Heart left ventricle (tissue), 16 donors: ENCODE data around the gene TTC16. TPM values are rescaled to one million over a fixed set of nuclear protein-coding genes. Genes with fewer than 3 reads are reported as not detected.

Experiments
- ATAC-seq, 4 donors: fragments of 200-7000 bp; cut with Tn5 transposase; one replicate each; pipeline ENCODE4 v1.9.1; 2020 to 2022; ENCODE audit warnings: moderate library complexity in 4 of 4, mild to moderate bottlenecking in 3 of 4, moderate number of reproducible peaks in 1 of 4
- DNase-seq, 5 donors: peaks; one replicate each; pipeline ENCODE4 v3.0.0-alpha.2; 2020
- H3K27ac ChIP-seq, 12 donors: fragments of 200-600 bp; sonication (generic) in 4 of 12; one replicate each; pipeline versions ENCODE4 v1.5.0 to v1.8.0; 2016 to 2022; ENCODE audit warnings: mild to moderate bottlenecking in 2 of 12
- H3K27me3 ChIP-seq, 9 donors: fragments of 200-600 bp; sonication (generic) in 2 of 9; one replicate each; pipeline versions ENCODE4 v1.5.1 to v1.8.0; 2016 to 2022; ENCODE audit warnings: mild to moderate bottlenecking in 3 of 9
- H3K36me3 ChIP-seq, 9 donors: fragments of 200-600 bp; sonication (generic) in 2 of 9; one replicate each; pipeline versions ENCODE4 v1.5.0 to v1.8.0; 2018 to 2022; ENCODE audit warnings: mild to moderate bottlenecking in 2 of 9
- H3K4me1 ChIP-seq, 12 donors: fragments of 200-600 bp; sonication (generic) in 4 of 12; one replicate each; pipeline versions ENCODE4 v1.5.0 to v1.8.0; 2016 to 2022; ENCODE audit warnings: mild to moderate bottlenecking in 3 of 12
- H3K4me3 ChIP-seq, 12 donors: fragments of 200-600 bp; sonication (generic) in 4 of 12; one replicate each; pipeline versions ENCODE4 v1.5.0 to v1.8.0; 2017 to 2022; ENCODE audit warnings: mild to moderate bottlenecking in 9 of 12, moderate library complexity in 4 of 12
- H3K9me3 ChIP-seq, 12 donors: fragments of 200-600 bp; sonication (generic) in 4 of 12; one replicate each; pipeline versions ENCODE4 v1.5.0 to v1.8.0; 2016 to 2022; ENCODE audit warnings: mild to moderate bottlenecking in 1 of 12
- CTCF ChIP-seq, 12 donors: fragments of 200-600 bp; sonication (generic) in 4 of 12; IDR thresholded peaks; one replicate each; pipeline versions ENCODE4 v1.5.0 to v1.8.0; 2018 to 2022; ENCODE audit warnings: antibody characterized with exemption in 12 of 12, mild to moderate bottlenecking in 5 of 12
- POLR2A ChIP-seq, 2 donors: fragments of 450-650 bp; IDR thresholded peaks; one replicate each; pipeline ENCODE4 v1.6.1; 2017; ENCODE audit warnings: antibody characterized with exemption in 2 of 2, mild to moderate bottlenecking in 2 of 2, moderate library complexity in 2 of 2
- WGBS, 4 donors: extraction: QIAGEN DNeasy Blood & Tissue Kit in 2 of 4; methylation state at CpG; one replicate each; pipeline versions ENCODE4 v1.1.5 to v1.1.7; 2013 to 2018; 5-methylcytosine and 5-hydroxymethylcytosine counted together
- intact Hi-C, 10 donors: fragments of 100-400 bp; cut with DNase I; formaldehyde crosslinking; loops; one replicate each; pipeline versions ENCODE4 v1.11.1 to v1.14.2; 2022
- polyA plus RNA-seq, 2 donors: library from polyadenylated mRNA; stranded (reverse); fragments of 200-250 nt; gene quantifications; one replicate each; pipeline ENCODE4 v1.2.3, GENCODE V29; 2013
- total RNA-seq, 9 donors: library from RNA; depleted of rRNA in 2 of 9; stranded (reverse); fragments of >200 nt in 2 of 9; fragmentation: NEBNext Ultra II Directional in 3 of 9; extraction: Animal tissue kit (Norgen Biotek cat#: 25700) in 3 of 9; gene quantifications; one replicate each; pipeline versions ENCODE4 v1.1.0 to v1.2.4, GENCODE V29; 2016 to 2023
- donor health status: ischemic (EF 13 %, LVEDD 7.1; RV severe dilation, severe dysfunction).
- donor health status: healthy with polysubstance abuse.
- donor health status: DM: no; HTN: yes; CAD: no.
- donor health status: DM: no; HTN: no; CAD: no.
- donor health status: ischemic (EF 25% LVEDD 6.9; RV normal size, moderate dysfunction).
- donor health status: ischemic (EF 25% LVEDD 5.7; RV mildly dilated, moderate dysfunction).
- donor health status: healthy.
- donor health status: DM: yes; HTN: yes; CAD: no.
- donor health status: ischemic (EF 35%, LVEDD 5.7; RV mildly dilated, moderate dysfunction).
- donor health status: nonischemic (EF 11% LVEDD 7.7; RV severe dilation, severe dysfunction).
- donor health status: DM: yes; HTN: yes; CAD: no.
- donor health status: PGD.
- donor health status: ischemic (EF 29% LVEDD 5.4; RV normal size, mild dysfunction).
- donor health status: nonischemic (EF 23%, LVEDD 6.1; RV moderate dilation, normal function).

TTC16 gene
- total and polyA plus RNA-seq, 11 donors = 0.09 to 0.61 (median 0.27) TPM; not detected in 2

GRCh38 chr9:127730799-127731410 is 15.0 kb downstream of the TTC16 start:
- Histone ChIP-seq H3K4me1 (peaks cover 0 to 24% (median 13%) of the 10 kb centered on the region in 12 donors), H3K36me3 (peaks cover 0 to 23% (median 17%) of the 10 kb centered on the region in 9 donors), H3K27ac (no peak overlapping the region), H3K4me3 (no peak overlapping the region), H3K27me3 (no peaks in the 10 kb centered on the region), H3K9me3 (no peaks in the 10 kb centered on the region)
- intact Hi-C loops = loop anchor here in 9 of 10 donors (1.0 to 10.0 kb wide), 8 partner anchors 64 to 229 kb away; no protein-coding TSS in a partner anchor
- 82 to 96% (median 92%) methylated on average over 2 to 9 of the region's 9 CpGs for WGBS, 4 donors
- TF ChIP-seq POLR2A (IDR thresholded peaks at IDR 0.05) (no peak), CTCF (IDR thresholded peaks at IDR 0.05) (no peak)
- DNase-seq = no peak
- ATAC-seq = no peak

GRCh38 chr9:127731938-127732337 is 16.1 kb downstream of the TTC16 start:
- intact Hi-C loops = loop anchor here in 9 of 10 donors (2.0 to 10.0 kb wide), 8 partner anchors 65 to 230 kb away; no protein-coding TSS in a partner anchor
- Histone ChIP-seq H3K27ac (no peak overlapping the region), H3K4me3 (no peak overlapping the region), H3K4me1 (peaks cover 0 to 24% (median 13%) of the 10 kb centered on the region in 12 donors), H3K36me3 (peaks cover 0 to 23% (median 17%) of the 10 kb centered on the region in 9 donors), H3K27me3 (no peaks in the 10 kb centered on the region), H3K9me3 (no peaks in the 10 kb centered on the region)
- 72 to 85% (median 77%) methylated on average over 10 to 16 of the region's 16 CpGs for WGBS, 4 donors
- no peak for ATAC-seq
- DNase-seq = no peak
- TF ChIP-seq CTCF (IDR thresholded peaks at IDR 0.05) (no peak), POLR2A (IDR thresholded peaks at IDR 0.05) (no peak)

GRCh38 chr9:127732444-127732843 is 16.6 kb downstream of the TTC16 start:
- Histone ChIP-seq H3K27me3 (no peaks in the 10 kb centered on the region), H3K9me3 (no peaks in the 10 kb centered on the region), H3K4me1 (peaks cover 0 to 24% (median 13%) of the 10 kb centered on the region in 12 donors), H3K27ac (no peak overlapping the region), H3K4me3 (no peak overlapping the region), H3K36me3 (peaks cover 0 to 23% (median 17%) of the 10 kb centered on the region in 9 donors)
- DNase-seq (no peak), ATAC-seq (no peak)
- no peak for TF ChIP-seq POLR2A (IDR thresholded peaks at IDR 0.05)
- no peak for TF ChIP-seq CTCF (IDR thresholded peaks at IDR 0.05)
- intact Hi-C loops = loop anchor here in 9 of 10 donors (2.0 to 10.0 kb wide), 8 partner anchors 65 to 230 kb away; no protein-coding TSS in a partner anchor
- WGBS, 4 donors = 92 to 96% (median 95%) methylated on average over 19 to 21 of the region's 21 CpGs

GRCh38 chr9:127733614-127734013 is 17.7 kb downstream of the TTC16 start:
- ATAC-seq (no peak), DNase-seq (no peak)
- 79 to 84% (median 82%) methylated on average over 2 of the region's 2 CpGs for WGBS, 4 donors
- Histone ChIP-seq H3K27me3 (no peaks in the 10 kb centered on the region), H3K9me3 (no peaks in the 10 kb centered on the region), H3K36me3 (peaks cover 0 to 33% (median 25%) of the 10 kb centered on the region in 9 donors), H3K4me3 (peak overlapping the region in 1 of 12 donors; percentile 82), H3K27ac (peak overlapping the region in 1 of 12 donors; percentile 15), H3K4me1 (peaks cover 0 to 24% (median 13%) of the 10 kb centered on the region in 12 donors)
- no peak for TF ChIP-seq POLR2A (IDR thresholded peaks at IDR 0.05)
- TF ChIP-seq CTCF (IDR thresholded peaks at IDR 0.05) = no peak
- intact Hi-C loops = loop anchor here (1.0 to 10.0 kb wide), 17 partner anchors 51 to 231 kb away; partner anchors contain the start of gene ST6GALNAC4 (in 1 of the 10)
